H1 (cell line): ENCODE results near the gene UBR3. TPM values are rescaled to one million over a fixed set of nuclear protein-coding genes. Genes with fewer than 3 reads are reported as not detected.

ENCODE experiments used
- CTCF ChIA-PET: fragments of 300-600 bp; sonication (Branson Sonifier 250); formaldehyde crosslinking; loops from one replicate; lab custom pipeline; 2021; ENCODE audit not compliant: partially characterized antibody; lab: Charles Lee
- POLR2A ChIA-PET: fragments of 300-600 bp; sonication (Branson Sonifier 250); formaldehyde crosslinking; loops from one replicate; lab custom pipeline; 2021; ENCODE audit warnings: inconsistent platforms; ENCODE audit not compliant: partially characterized antibody; lab: Charles Lee
- DNase-seq, 2 experiments: peaks; one replicate each; pipeline versions ENCODE4 v3.0.0 to v3.0.0-alpha.2; 2010 to 2022; ENCODE audit warnings: low spot score in 2 of 2, low read depth in 1 of 2, mixed read lengths in 1 of 2
- FAIRE-seq: peaks from 2 replicates; lab custom pipeline; 2011; peaks lifted over from hg19 to GRCh38; lab: Jason Lieb, UNC
- H2AFZ ChIP-seq: 2 replicates; pipeline ENCODE4 v1.8.1; 2012; ENCODE audit warnings: low read length, inconsistent platforms
- H2AK5ac ChIP-seq: 2 replicates; pipeline ENCODE4 v1.6.1; 2013; ENCODE audit warnings: low read depth, low read length
- H2BK120ac ChIP-seq: replicated peaks from 2 replicates; pipeline ENCODE3; 2013; ENCODE audit warnings: low read depth, low read length, inconsistent platforms
- H2BK12ac ChIP-seq: 2 replicates; pipeline ENCODE4 v1.6.1; 2013; ENCODE audit warnings: low read depth, low read length
- H2BK15ac ChIP-seq: 2 replicates; pipeline ENCODE4 v1.6.1; 2013; ENCODE audit warnings: low read length
- H2BK20ac ChIP-seq: 2 replicates; pipeline ENCODE4 v1.6.1; 2013; ENCODE audit warnings: low read length
- H2BK5ac ChIP-seq: 2 replicates; pipeline ENCODE4 v1.6.1; 2013; ENCODE audit warnings: low read depth, low read length
- H3K14ac ChIP-seq: 2 replicates; pipeline ENCODE4 v1.6.1; 2013; ENCODE audit warnings: inconsistent platforms; ENCODE audit not compliant: insufficient read length
- H3K18ac ChIP-seq: 2 replicates; pipeline ENCODE4 v1.6.1; 2013; ENCODE audit warnings: low read length; ENCODE audit errors: extremely low read depth
- H3K23ac ChIP-seq: 2 replicates; pipeline ENCODE4 v1.6.1; 2013; ENCODE audit warnings: inconsistent platforms; ENCODE audit not compliant: insufficient read length
- H3K23me2 ChIP-seq: 2 replicates; pipeline ENCODE4 v1.6.1; 2013; ENCODE audit warnings: low read depth, low read length
- H3K27ac ChIP-seq: 2 replicates; pipeline ENCODE4 v1.6.1; 2011; ENCODE audit warnings: low read depth, low read length, inconsistent platforms
- H3K27me3 ChIP-seq, 4 experiments: replicated peaks in 1 of 4; 1 replicate in 1 of 4; 2 replicates in 3 of 4; pipeline versions ENCODE4 v1.6.1 to v1.8.1; 2011 to 2013; ENCODE audit warnings: low read length in 3 of 4, mild to moderate bottlenecking in 3 of 4, inconsistent platforms in 2 of 4, mixed read lengths in 2 of 4, moderate library complexity in 1 of 4; ENCODE audit not compliant: control insufficient read depth in 3 of 4, insufficient read depth in 3 of 4; ENCODE audit errors: extremely low read depth in 1 of 4
- H3K36me3 ChIP-seq, 4 experiments: 2 replicates each; pipeline versions ENCODE4 v1.6.1 to v1.8.1; 2011 to 2013; ENCODE audit warnings: mild to moderate bottlenecking in 4 of 4, low read length in 3 of 4, moderate library complexity in 2 of 4, control low read depth in 1 of 4, inconsistent platforms in 1 of 4; ENCODE audit not compliant: insufficient read depth in 4 of 4, control insufficient read depth in 2 of 4
- H3K4ac ChIP-seq: replicated peaks from 2 replicates; pipeline ENCODE3; 2013; ENCODE audit warnings: low read length, low read depth, mixed read lengths, inconsistent platforms; ENCODE audit not compliant: insufficient read length
- H3K4me1 ChIP-seq, 4 experiments: replicated peaks in 1 of 4; 1 replicate in 1 of 4; 2 replicates in 3 of 4; pipeline versions ENCODE4 v1.6.1 to v1.8.1; 2011 to 2013; ENCODE audit warnings: low read length in 3 of 4, inconsistent platforms in 2 of 4, mixed read lengths in 1 of 4; ENCODE audit not compliant: insufficient read depth in 4 of 4, control insufficient read depth in 3 of 4
- H3K4me2 ChIP-seq, 2 experiments: 2 replicates each; pipeline versions ENCODE4 v1.6.1 to v1.8.1; 2011 to 2013; ENCODE audit warnings: low read depth in 2 of 2, low read length in 2 of 2, control low read depth in 1 of 2, inconsistent platforms in 1 of 2, mild to moderate bottlenecking in 1 of 2; ENCODE audit not compliant: insufficient read depth in 1 of 2
- H3K4me3 ChIP-seq, 4 experiments: fragments of 200-600, 300-600 bp in 1 of 4; sonication (generic), shearing (Covaris generic), sonication (Bioruptor Twin) in 1 of 4; 2 replicates each; pipeline versions ENCODE4 v1.5.1 to v1.8.1; 2011 to 2016; ENCODE audit warnings: low read length in 4 of 4, low read depth in 3 of 4, control low read depth in 2 of 4, inconsistent platforms in 2 of 4, mild to moderate bottlenecking in 2 of 4, mixed read lengths in 1 of 4, moderate library complexity in 1 of 4; ENCODE audit not compliant: insufficient read depth in 2 of 4; ENCODE audit errors: extremely low read depth in 1 of 4
- H3K56ac ChIP-seq: replicated peaks from 2 replicates; pipeline ENCODE3; 2013; ENCODE audit warnings: low read depth, mild to moderate bottlenecking, mixed read lengths, low read length, inconsistent platforms; ENCODE audit not compliant: insufficient read length
- H3K79me1 ChIP-seq: 2 replicates; pipeline ENCODE4 v1.6.1; 2013; ENCODE audit warnings: low read depth, low read length, control low read depth
- H3K79me2 ChIP-seq, 2 experiments: 2 replicates each; pipeline versions ENCODE4 v1.6.1 to v1.8.1; 2012 to 2013; ENCODE audit warnings: low read length in 2 of 2, mild to moderate bottlenecking in 2 of 2, inconsistent platforms in 1 of 2; ENCODE audit not compliant: insufficient read depth in 2 of 2, control insufficient read depth in 1 of 2
- H3K9ac ChIP-seq, 4 experiments: replicated peaks in 1 of 4; 1 replicate in 1 of 4; 2 replicates in 3 of 4; pipeline versions ENCODE4 v1.6.1 to v1.8.1; 2011 to 2013; ENCODE audit warnings: low read depth in 3 of 4, low read length in 3 of 4, control low read depth in 2 of 4, mild to moderate bottlenecking in 2 of 4, moderate library complexity in 2 of 4, inconsistent platforms in 1 of 4; ENCODE audit errors: extremely low read depth in 1 of 4
- H3K9me3 ChIP-seq, 2 experiments: 2 replicates each; pipeline versions ENCODE4 v1.6.1 to v1.8.1; 2012 to 2013; ENCODE audit warnings: mild to moderate bottlenecking in 2 of 2, moderate library complexity in 2 of 2, control low read depth in 1 of 2, inconsistent platforms in 1 of 2, low read depth in 1 of 2, low read length in 1 of 2, mixed read lengths in 1 of 2; ENCODE audit not compliant: insufficient read depth in 2 of 2
- H4K20me1 ChIP-seq, 2 experiments: replicated peaks in 1 of 2; 2 replicates each; pipeline versions ENCODE3 to v1.8.1; 2011 to 2013; ENCODE audit warnings: inconsistent platforms in 2 of 2, low read length in 2 of 2, mild to moderate bottlenecking in 1 of 2; ENCODE audit not compliant: insufficient read depth in 2 of 2, control insufficient read depth in 1 of 2
- H4K5ac ChIP-seq: 2 replicates; pipeline ENCODE4 v1.6.1; 2013; ENCODE audit warnings: low read length, low read depth, mixed read lengths, inconsistent platforms; ENCODE audit not compliant: insufficient read length
- H4K8ac ChIP-seq: 2 replicates; pipeline ENCODE4 v1.8.0; 2013; ENCODE audit warnings: mild to moderate bottlenecking, moderate library complexity, low read length, inconsistent platforms; ENCODE audit not compliant: insufficient read depth; ENCODE audit errors: extremely low read depth
- H4K91ac ChIP-seq: replicated peaks from 2 replicates; pipeline ENCODE3; 2013; ENCODE audit warnings: low read length, mixed read lengths, inconsistent platforms; ENCODE audit not compliant: insufficient read length
- JUN ChIP-seq: IDR thresholded peaks from 2 replicates; pipeline ENCODE4 v1.6.1; 2011; ENCODE audit warnings: low read depth, mild to moderate bottlenecking, improper control_type of control experiment, low read length
- SRF ChIP-seq: IDR thresholded peaks from 2 replicates; pipeline ENCODE4 v1.6.1; 2011; ENCODE audit warnings: mild to moderate bottlenecking, low read depth, low read length, moderate library complexity
- TAF7 ChIP-seq: optimal IDR thresholded peaks from 2 replicates; pipeline ENCODE3; 2011; ENCODE audit warnings: low read depth, mild to moderate bottlenecking, inconsistent platforms, low read length, moderate library complexity, borderline replicate concordance
- WGBS, 2 experiments: shearing (Covaris generic) in 1 of 2; methylation state at CpG; one replicate each; pipeline versions ENCODE4 v1.1.6 to v1.1.7; 2013 to 2015; ENCODE audit warnings: low lambda C conversion rate in 2 of 2, mixed read lengths in 2 of 2, inconsistent platforms in 1 of 2, low coverage in 1 of 2, missing lambda C conversion rate in 1 of 2; ENCODE audit not compliant: insufficient replicate concordance in 2 of 2, insufficient coverage in 1 of 2, insufficient read length in 1 of 2; ENCODE audit errors: extremely low coverage in 1 of 2, missing lambda C conversion rate in 1 of 2; 5-methylcytosine and 5-hydroxymethylcytosine counted together
- polyA plus RNA-seq, 7 experiments: library from polyadenylated mRNA; depleted of rRNA in 3 of 7; stranded (reverse) in 5 of 7; unstranded in 2 of 7; fragments of >200 nt in 5 of 7; fragments of 200-250 nt in 2 of 7; gene quantifications; 1 replicate in 5 of 7; 2 replicates in 1 of 7; 4 replicates in 1 of 7; pipeline versions ENCODE4 v1.2.1 to v1.2.3, GENCODE V29; 2011 to 2013; ENCODE audit warnings: missing spikeins in 2 of 7, mixed read lengths in 2 of 7
- total RNA-seq: library from RNA; stranded (reverse); fragmentation: NEBNext Ultra II Directional; extraction: Animal tissue kit (Norgen Biotek cat#: 25700); gene quantifications from 2 replicates; pipeline ENCODE4 v1.2.1, GENCODE V29; 2021

Gene UBR3
- total and polyA plus RNA-seq, 2 of the 8 experiments (the other 6 are each of a cell fraction or from before 2014, with no cell fraction given) = 3.7 to 17.7 TPM

DNA sequence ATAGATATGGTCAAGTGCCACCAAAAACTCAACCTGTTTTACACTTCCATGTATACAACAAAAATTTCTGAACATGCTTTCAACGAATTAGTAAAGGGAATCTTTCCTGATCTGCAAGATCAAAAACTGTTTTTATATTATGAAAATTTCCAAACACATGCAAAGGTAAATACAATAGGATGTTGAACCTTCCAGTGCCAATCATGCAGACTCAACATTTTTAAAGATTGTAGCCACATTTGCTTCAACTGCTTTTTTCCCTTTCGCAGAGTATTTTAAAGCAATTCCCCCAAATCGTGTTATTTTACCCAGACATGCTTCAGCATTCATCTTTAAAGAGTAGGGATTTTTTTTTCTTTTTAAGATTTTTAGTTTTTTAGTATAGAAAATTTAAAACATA, 40.3 kb downstream of the UBR3 start:
- Histone ChIP-seq H3K18ac (no peak overlapping the region), H3K4me3 (no peak overlapping the region), H2AK5ac (no peak overlapping the region), H3K79me2 (peaks cover 0 to 21% of the 10 kb centered on the region in 2 experiments; a peak in 2 of 4 replicates), H3K23me2 (no peaks in the 10 kb centered on the region), H3K79me1 (no peaks in the 10 kb centered on the region), H2BK120ac (no peak overlapping the region), H3K56ac (no peak overlapping the region), H4K8ac (no peak overlapping the region), H3K9ac (no peak overlapping the region), H2BK12ac (no peak overlapping the region), H3K27me3 (no peaks in the 10 kb centered on the region), H3K27ac (no peak overlapping the region), H3K4ac (no peak overlapping the region), H2BK20ac (no peak overlapping the region), H3K9me3 (no peaks in the 10 kb centered on the region), H4K5ac (peak overlapping the region; percentile 52), H2BK15ac (no peak overlapping the region), H3K4me1 (peaks cover 0 to 3% (median 0%) of the 10 kb centered on the region in 4 experiments; a peak in 2 of 7 replicates), H2AFZ (no peak overlapping the region), H4K91ac (no peak overlapping the region), H3K23ac (no peak overlapping the region), H3K14ac (no peak overlapping the region), H3K36me3 (no peaks in the 10 kb centered on the region), H4K20me1 (peaks cover 0 to 2% of the 10 kb centered on the region in 2 experiments), H2BK5ac (no peak overlapping the region), H3K4me2 (no peak overlapping the region)
- no peak for TF ChIP-seq SRF
- no peak for TF ChIP-seq JUN
- no peak for TF ChIP-seq TAF7
- POLR2A ChIA-PET = no interaction called here
- DNase-seq (no peak), FAIRE-seq (no peak)
- CTCF ChIA-PET = no interaction called here
- WGBS, 2 experiments = 60% methylated on average over 3 of the region's 3 CpGs; no CpG with 5 or more reads in 1 of the 2 experiments
